ENCODE data around the gene PTPRR.

DNA sequence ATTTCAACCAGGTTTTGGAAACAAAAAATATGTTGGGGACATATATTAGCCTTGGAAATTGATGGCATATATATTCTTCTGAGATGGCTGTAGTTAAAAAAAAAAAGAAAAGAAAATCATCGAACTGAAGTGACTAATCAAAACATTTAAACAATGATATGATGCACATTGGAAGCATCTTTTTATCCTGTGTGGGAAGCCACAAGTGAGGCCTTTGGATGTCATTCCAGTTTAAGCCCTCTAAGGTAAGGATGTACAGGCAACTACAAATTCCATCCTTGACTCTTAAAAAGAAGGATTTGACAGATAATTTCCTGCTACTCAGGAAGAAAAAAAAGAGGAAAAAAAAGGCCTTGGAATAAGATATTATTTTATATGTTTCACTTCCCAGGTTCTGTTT, 273.7 kb downstream of the PTPRR start:
- TF ChIP-seq, protein P1, sequence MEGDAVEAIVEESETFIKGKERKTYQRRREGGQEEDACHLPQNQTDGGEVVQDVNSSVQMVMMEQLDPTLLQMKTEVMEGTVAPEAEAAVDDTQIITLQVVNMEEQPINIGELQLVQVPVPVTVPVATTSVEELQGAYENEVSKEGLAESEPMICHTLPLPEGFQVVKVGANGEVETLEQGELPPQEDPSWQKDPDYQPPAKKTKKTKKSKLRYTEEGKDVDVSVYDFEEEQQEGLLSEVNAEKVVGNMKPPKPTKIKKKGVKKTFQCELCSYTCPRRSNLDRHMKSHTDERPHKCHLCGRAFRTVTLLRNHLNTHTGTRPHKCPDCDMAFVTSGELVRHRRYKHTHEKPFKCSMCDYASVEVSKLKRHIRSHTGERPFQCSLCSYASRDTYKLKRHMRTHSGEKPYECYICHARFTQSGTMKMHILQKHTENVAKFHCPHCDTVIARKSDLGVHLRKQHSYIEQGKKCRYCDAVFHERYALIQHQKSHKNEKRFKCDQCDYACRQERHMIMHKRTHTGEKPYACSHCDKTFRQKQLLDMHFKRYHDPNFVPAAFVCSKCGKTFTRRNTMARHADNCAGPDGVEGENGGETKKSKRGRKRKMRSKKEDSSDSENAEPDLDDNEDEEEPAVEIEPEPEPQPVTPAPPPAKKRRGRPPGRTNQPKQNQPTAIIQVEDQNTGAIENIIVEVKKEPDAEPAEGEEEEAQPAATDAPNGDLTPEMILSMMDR (IDR thresholded peaks at IDR 0.05 in 8 of 11, conservative IDR thresholded peaks at IDR 0.05 in 3 of 11) = no peak
- no peak for TF ChIP-seq POLR2A (IDR thresholded peaks at IDR 0.05)
- TF ChIP-seq POLR2AphosphoS5 (IDR thresholded peaks at IDR 0.05) = no peak
